Keratinocyte (primary cell): ENCODE data around the gene CINP. TPM values are rescaled to one million over a fixed set of nuclear protein-coding genes. Genes with fewer than 3 reads are reported as not detected.

Experiments used
- DNase-seq: peaks from one replicate; pipeline ENCODE4 v3.0.0-alpha.2; 2011; ENCODE audit warnings: low read depth, missing footprints, low spot score
- FAIRE-seq: peaks from 2 replicates; lab custom pipeline; 2011; peaks lifted over from hg19 to GRCh38; lab: Jason Lieb, UNC
- H2AFZ ChIP-seq: 2 replicates; pipeline ENCODE4 v1.6.0; 2012; ENCODE audit warnings: low read length, control low read depth, inconsistent platforms; ENCODE audit not compliant: control insufficient read depth
- H3K27ac ChIP-seq: 2 replicates; pipeline ENCODE4 v1.5.1; 2011; ENCODE audit warnings: low read length; ENCODE audit not compliant: control insufficient read depth, insufficient read depth
- H3K27me3 ChIP-seq: 3 replicates; pipeline ENCODE4 v1.6.0; 2011; ENCODE audit warnings: low read length; ENCODE audit not compliant: control insufficient read depth, insufficient read depth; ENCODE audit errors: extremely low read depth
- H3K36me3 ChIP-seq, 2 experiments: 2 replicates in 1 of 2; 3 replicates in 1 of 2; pipeline ENCODE4 v1.5.1; 2011; ENCODE audit warnings: low read length in 2 of 2, mild to moderate bottlenecking in 1 of 2; ENCODE audit not compliant: control insufficient read depth in 2 of 2, insufficient read depth in 2 of 2; ENCODE audit errors: extremely low read depth in 1 of 2
- H3K4me1 ChIP-seq: 3 replicates; pipeline ENCODE4 v1.5.1; 2011; ENCODE audit warnings: low read length; ENCODE audit not compliant: control insufficient read depth, insufficient read depth; ENCODE audit errors: extremely low read depth
- H3K4me2 ChIP-seq: 3 replicates; pipeline ENCODE4 v1.6.0; 2011; ENCODE audit warnings: low read depth, low read length; ENCODE audit not compliant: control insufficient read depth, insufficient read depth; ENCODE audit errors: extremely low read depth
- H3K4me3 ChIP-seq, 3 experiments: fragments of 200-600 bp in 1 of 3; sonication (generic) in 1 of 3; 2 replicates in 2 of 3; 3 replicates in 1 of 3; pipeline ENCODE4 v1.5.1; 2011 to 2016; ENCODE audit warnings: low read length in 3 of 3, mild to moderate bottlenecking in 3 of 3, control low read depth in 2 of 3, inconsistent platforms in 1 of 3, low read depth in 1 of 3, mixed read lengths in 1 of 3, mixed run types in 1 of 3, moderate library complexity in 1 of 3; ENCODE audit not compliant: control insufficient read depth in 2 of 3, insufficient read depth in 2 of 3; ENCODE audit errors: extremely low read depth in 1 of 3
- H3K79me2 ChIP-seq: 2 replicates; pipeline ENCODE4 v1.6.0; 2012; ENCODE audit warnings: low read length; ENCODE audit not compliant: control insufficient read depth, insufficient read depth
- H3K9ac ChIP-seq: 3 replicates; pipeline ENCODE4 v1.6.0; 2011; ENCODE audit warnings: low read length; ENCODE audit not compliant: control insufficient read depth, insufficient read depth; ENCODE audit errors: extremely low read depth
- H3K9me1 ChIP-seq: 3 replicates; pipeline ENCODE4 v1.6.0; 2011; ENCODE audit warnings: low read length; ENCODE audit not compliant: control insufficient read depth, insufficient read depth; ENCODE audit errors: extremely low read depth
- H3K9me3 ChIP-seq: 2 replicates; pipeline ENCODE4 v1.5.1; 2012; ENCODE audit warnings: low read depth, low read length; ENCODE audit not compliant: control insufficient read depth
- H4K20me1 ChIP-seq: 3 replicates; pipeline ENCODE4 v1.6.0; 2011; ENCODE audit warnings: low read length; ENCODE audit not compliant: control insufficient read depth, insufficient read depth; ENCODE audit errors: extremely low read depth
- EZH2 ChIP-seq: IDR thresholded peaks from one replicate; pipeline ENCODE4 v1.6.1; 2012; ENCODE audit warnings: inconsistent platforms, mild to moderate bottlenecking, low read length, moderate library complexity
- dilution Hi-C: fragments of 300-500 bp; cut with MboI; formaldehyde crosslinking; loops from one replicate; pipeline ENCODE4 v1.7.0; 2020; ENCODE audit warnings: low sequenced_read_pairs; ENCODE audit not compliant: extremely low pct_ligation_motif_present
- polyA plus RNA-seq, 5 experiments: library from polyadenylated mRNA; depleted of rRNA in 3 of 5; stranded (reverse) in 3 of 5; stranded (forward) in 1 of 5; unstranded in 1 of 5; fragments of >200 nt; gene quantifications; 1 replicate in 1 of 5; 2 replicates in 3 of 5; 3 replicates in 1 of 5; pipeline versions ENCODE4 v1.2.1 to v1.2.3, GENCODE V29; 2011 to 2012; ENCODE audit warnings: missing spikeins in 2 of 5, low read depth in 1 of 5, low replicate concordance in 1 of 5
- TF ChIP-seq, protein P1 (sequence below), 3 experiments: IDR thresholded peaks in 1 of 3; conservative IDR thresholded peaks in 1 of 3; optimal IDR thresholded peaks in 1 of 3; 2 replicates in 2 of 3; 3 replicates in 1 of 3; pipeline versions ENCODE3 to v1.5.1; 2011; ENCODE audit warnings: low read length in 3 of 3, mild to moderate bottlenecking in 3 of 3, moderate library complexity in 2 of 3, control low read depth in 1 of 3, inconsistent platforms in 1 of 3; ENCODE audit not compliant: insufficient read depth in 2 of 3; ENCODE audit errors: extremely low read depth in 1 of 3

Gene CINP
- polyA plus RNA-seq, 1 donor (not counting 4 experiments of a cell fraction or from before 2014, with no cell fraction given) = 49.3 TPM

- Histone ChIP-seq H3K79me2 (no peaks in the 10 kb centered on the region), H2AFZ (no peak overlapping the region), H3K9ac (no peak overlapping the region), H3K36me3 (peaks cover 0 to 2% of the 10 kb centered on the region in 2 experiments), H3K9me3 (no peaks in the 10 kb centered on the region), H3K4me1 (no peaks in the 10 kb centered on the region), H3K27ac (no peak overlapping the region), H3K27me3 (no peaks in the 10 kb centered on the region), H3K4me3 (no peak overlapping the region), H3K4me2 (no peak overlapping the region), H4K20me1 (no peaks in the 10 kb centered on the region), H3K9me1 (no peaks in the 10 kb centered on the region)
- no peak for DNase-seq
- dilution Hi-C loops = no loop called here
- FAIRE-seq = no peak
- TF ChIP-seq EZH2 = no peak
- TF ChIP-seq, protein P1, sequence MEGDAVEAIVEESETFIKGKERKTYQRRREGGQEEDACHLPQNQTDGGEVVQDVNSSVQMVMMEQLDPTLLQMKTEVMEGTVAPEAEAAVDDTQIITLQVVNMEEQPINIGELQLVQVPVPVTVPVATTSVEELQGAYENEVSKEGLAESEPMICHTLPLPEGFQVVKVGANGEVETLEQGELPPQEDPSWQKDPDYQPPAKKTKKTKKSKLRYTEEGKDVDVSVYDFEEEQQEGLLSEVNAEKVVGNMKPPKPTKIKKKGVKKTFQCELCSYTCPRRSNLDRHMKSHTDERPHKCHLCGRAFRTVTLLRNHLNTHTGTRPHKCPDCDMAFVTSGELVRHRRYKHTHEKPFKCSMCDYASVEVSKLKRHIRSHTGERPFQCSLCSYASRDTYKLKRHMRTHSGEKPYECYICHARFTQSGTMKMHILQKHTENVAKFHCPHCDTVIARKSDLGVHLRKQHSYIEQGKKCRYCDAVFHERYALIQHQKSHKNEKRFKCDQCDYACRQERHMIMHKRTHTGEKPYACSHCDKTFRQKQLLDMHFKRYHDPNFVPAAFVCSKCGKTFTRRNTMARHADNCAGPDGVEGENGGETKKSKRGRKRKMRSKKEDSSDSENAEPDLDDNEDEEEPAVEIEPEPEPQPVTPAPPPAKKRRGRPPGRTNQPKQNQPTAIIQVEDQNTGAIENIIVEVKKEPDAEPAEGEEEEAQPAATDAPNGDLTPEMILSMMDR (optimal IDR thresholded peaks at IDR 0.05 in 1 of 3, IDR thresholded peaks at IDR 0.05 in 1 of 3, conservative IDR thresholded peaks at IDR 0.05 in 1 of 3; ENCODE audit: extremely low read depth in 1 of 3, insufficient read depth in 2 of 3, low read length in 3 of 3) = no peak
Measured at GRCh38 chr14:102389246-102389645, 26.6 kb upstream of the CINP start.

- FAIRE-seq (no peak), DNase-seq (no peak)
- H3K27me3 ChIP-seq = no peaks in the 10 kb centered on the region
- no peaks in the 10 kb centered on the region for H3K9me3 ChIP-seq
- no peaks in the 10 kb centered on the region for H3K4me1 ChIP-seq
- H4K20me1 ChIP-seq = no peaks in the 10 kb centered on the region
- dilution Hi-C loops = no loop called here
- H3K4me2 ChIP-seq = no peak overlapping the region
- peaks cover 0 to 2% of the 10 kb centered on the region in 2 experiments for H3K36me3 ChIP-seq
- H3K9ac ChIP-seq = no peak overlapping the region
- no peak overlapping the region for H3K27ac ChIP-seq
- H3K9me1 ChIP-seq = no peaks in the 10 kb centered on the region
- H3K4me3 ChIP-seq = no peak overlapping the region
- no peak overlapping the region for H2AFZ ChIP-seq
- TF ChIP-seq EZH2 = no peak
- TF ChIP-seq, protein P1 (optimal IDR thresholded peaks at IDR 0.05 in 1 of 3, IDR thresholded peaks at IDR 0.05 in 1 of 3, conservative IDR thresholded peaks at IDR 0.05 in 1 of 3; ENCODE audit: extremely low read depth in 1 of 3, insufficient read depth in 2 of 3, low read length in 3 of 3) = no peak
- no peaks in the 10 kb centered on the region for H3K79me2 ChIP-seq
Measured at GRCh38 chr14:102387086-102387485, 24.4 kb upstream of the CINP start.
